GM18519 (cell line): Measurements from ENCODE around the gene AOPEP.

ENCODE experiments used
- ATAC-seq: cut with Tn5 transposase; IDR thresholded peaks from one replicate; pipeline ENCODE4 v1.9.1; 2021; ENCODE audit warnings: mild to moderate bottlenecking, moderate library complexity; ENCODE audit not compliant: unreplicated experiment, low FRiP score

AOPEP gene

DNA sequence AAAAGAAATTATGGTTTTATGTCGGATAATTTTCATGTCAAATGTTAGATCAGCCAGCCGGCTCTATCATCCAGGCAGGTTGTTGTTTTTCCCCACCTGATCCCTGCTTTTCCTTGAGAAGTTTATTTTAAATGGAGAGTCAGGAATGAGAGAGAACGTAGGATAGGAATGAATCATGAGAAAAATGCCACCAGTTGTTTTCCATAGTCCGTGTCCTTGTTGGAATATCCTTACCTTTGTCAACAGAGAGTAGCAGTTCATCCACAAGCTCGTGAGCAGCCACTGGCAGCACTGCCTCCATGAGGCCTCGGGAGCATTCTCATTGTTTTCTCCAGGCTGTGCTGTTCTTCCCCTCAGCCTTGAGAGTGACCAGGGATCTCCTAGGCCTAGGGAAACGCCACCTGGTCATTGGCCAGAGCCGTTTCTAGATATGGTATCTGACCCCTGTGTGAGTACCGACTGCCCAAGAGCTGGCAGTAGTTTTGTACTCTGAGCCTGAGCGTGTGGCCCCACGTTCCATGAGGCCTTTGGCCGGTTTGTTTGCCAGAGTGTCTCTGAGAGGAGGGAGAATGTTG, 297.7 kb downstream of the AOPEP start:
- no peak for ATAC-seq

DNA sequence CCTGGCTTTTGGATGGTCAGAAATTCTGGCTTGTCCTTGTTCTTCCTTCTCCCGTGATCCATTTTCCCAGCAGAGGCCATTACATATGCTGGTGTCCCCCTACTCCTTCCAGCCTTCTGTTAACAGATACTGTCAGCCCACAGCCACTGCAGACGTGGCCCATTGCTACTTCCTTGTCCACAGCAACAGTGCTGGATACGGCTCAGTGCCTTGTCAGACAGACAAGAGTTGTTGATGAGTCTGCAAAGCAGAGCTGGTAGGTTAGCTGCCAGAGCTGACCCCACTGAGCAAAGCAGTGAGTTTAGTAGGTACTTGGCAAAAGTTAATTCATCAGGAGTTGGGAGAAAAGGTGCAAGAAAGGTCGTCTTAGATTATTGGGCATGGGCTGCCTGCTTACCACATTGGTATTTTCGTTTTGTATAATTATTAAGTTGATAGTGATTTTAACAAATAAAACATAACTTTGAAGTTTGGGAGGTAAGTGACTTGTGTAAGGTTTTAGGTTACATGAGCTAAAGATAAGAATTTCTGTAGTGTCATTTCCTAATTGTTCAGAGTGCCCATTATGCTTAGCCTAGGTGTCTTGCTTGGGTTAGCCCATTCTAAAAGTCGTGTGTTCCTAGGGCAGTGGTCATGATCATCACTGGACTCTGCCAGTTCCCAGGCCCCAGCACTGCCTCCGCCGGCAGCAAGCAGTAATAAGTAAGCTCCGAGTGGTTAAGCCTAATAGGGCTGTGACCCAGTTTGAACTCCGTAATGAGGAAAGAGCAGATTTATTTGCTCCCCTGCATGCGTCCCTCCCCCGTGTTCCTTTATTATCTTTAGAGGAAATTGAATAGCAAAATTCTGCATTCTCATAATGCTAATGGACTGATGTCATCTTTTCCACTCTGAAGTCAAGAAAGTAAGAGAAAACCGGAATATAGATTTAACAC, 299.0 kb downstream of the AOPEP start:
- no peak for ATAC-seq

DNA sequence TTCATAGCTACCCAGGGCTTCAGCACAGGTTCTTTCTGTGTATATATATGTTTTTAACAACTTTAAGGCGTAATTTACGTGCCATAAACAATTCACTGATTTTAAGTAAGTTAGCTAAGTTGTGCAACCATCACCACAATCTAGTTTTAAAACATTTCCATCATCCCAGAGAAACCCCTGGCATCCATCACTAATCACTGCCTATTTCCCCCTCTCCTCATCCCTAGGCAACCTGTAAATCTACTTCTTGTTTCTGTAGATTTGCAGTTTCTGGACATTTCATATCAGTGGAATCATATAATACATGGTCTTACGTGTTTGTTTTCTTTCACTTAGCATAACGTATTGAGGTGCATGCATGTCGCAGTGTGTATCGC, 299.6 kb downstream of the AOPEP start:
- no peak for ATAC-seq

DNA sequence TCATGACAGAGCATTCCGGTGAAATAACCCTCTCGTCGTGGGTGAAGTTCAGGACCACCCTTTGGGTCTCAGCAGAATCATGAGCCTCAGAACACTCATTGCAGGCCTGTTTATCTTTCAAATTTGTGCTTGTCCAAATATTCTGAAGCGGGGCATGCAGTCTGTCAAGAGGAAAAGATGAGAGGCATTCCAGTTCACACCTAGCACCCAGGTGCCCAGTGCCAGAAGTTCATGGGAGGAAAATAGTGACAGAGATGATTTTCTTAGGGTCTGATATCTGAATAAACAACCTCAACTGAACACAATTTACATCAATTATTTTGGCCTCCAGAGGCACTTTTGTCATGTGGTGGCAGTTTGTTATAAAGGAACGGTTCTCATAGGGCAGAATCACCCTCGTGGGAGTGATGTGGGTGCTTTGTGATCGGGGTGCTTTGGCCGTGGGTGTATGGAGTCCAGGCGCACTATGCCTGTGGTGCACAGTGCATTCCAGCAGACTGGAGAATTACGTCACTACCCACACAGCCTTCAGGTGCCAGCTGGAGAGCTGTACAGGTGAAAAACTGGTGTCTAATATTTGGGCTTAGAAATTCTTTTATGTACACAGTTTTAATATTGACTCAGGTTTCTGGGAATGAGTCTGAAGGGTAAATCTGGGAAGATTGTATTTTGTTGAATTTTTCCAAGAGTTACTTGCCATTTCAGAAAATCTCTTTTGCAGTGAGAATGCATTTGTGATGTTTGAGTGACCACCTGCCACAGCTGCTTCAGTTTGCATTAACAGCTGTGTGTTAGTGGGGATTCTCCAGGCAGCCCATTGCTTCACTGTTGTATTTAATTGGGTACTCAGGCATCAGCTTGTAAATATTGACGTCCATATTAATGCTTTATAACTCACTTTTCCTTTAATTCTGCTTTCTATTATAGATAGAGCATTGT, 301.7 kb downstream of the AOPEP start:
- ATAC-seq = no peak

DNA sequence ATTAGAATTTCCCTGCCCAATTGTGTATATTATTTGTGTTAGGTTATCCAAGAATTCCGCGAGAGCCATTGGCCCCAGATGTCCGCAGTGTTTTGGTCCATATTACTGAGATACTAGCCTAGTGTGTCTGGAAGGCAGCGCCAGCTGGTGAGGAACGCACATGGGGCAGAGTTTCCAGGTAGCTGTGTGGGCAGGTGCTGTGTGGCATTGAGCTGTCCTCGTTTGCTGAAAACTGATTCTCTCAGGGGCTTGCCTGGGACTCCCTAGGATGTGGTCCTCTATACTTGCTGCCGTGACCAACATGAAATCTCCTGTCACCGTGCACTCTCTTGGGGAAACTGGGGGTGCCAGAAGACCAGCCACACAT, 302.3 kb downstream of the AOPEP start:
- ATAC-seq = no peak

DNA sequence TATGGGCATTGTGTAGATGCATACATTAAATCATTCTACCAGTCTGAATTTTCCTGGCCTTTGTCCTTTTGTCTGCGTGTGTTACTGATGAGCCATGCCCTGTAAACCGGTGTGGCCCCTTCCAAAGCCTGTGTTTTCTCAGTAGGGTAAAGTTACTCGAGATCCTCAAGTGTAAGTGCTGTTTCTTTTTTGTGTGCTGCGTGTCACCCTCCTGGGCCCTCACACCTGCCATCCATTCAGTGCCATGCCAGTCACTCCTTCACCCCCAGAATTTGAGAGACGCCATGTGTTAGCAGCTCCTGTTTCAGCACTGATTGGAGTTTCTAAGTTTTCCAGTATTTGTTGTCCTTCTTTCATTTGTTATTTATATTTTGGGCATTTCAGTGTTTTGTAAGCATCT, 302.8 kb downstream of the AOPEP start:
- no peak for ATAC-seq

DNA sequence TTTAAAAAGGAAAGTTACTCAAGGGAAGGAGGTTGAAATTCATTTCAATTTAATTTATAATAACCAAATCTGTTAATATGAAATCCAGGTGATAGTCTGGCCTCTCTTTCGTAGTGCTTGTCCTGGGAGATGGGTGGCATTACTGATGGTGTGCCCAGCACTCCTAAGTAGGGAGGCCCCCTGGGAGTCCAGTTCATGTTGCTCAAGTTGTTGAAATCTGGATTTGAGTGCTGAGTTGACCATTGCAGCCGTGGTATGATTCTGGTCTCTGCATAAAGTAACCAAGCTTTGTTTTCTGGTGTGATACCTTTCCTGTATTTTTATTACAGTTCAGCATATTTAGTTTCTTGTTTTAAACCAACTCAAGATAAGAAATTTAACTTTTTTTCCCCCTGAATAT, 303.2 kb downstream of the AOPEP start:
- ATAC-seq = no peak

DNA sequence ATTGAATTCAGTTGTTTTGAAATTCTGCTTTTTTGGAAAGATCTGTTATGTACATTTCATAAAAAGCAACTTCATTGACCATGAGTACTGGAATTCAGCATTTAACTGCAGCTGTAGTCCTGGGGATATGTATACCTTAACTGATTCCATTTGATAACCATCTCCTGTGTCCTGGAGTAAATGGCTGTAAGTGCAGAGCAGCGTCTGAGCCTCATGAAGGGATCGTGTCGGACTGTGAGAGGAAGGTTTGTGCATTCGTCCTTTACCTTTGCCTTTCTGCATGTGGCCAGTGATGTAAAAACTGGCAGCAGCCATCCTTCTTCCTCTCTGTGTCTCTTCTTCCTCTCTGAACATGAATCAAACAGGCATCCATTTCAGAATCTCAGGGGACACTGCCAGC, 303.8 kb downstream of the AOPEP start:
- no peak for ATAC-seq

DNA sequence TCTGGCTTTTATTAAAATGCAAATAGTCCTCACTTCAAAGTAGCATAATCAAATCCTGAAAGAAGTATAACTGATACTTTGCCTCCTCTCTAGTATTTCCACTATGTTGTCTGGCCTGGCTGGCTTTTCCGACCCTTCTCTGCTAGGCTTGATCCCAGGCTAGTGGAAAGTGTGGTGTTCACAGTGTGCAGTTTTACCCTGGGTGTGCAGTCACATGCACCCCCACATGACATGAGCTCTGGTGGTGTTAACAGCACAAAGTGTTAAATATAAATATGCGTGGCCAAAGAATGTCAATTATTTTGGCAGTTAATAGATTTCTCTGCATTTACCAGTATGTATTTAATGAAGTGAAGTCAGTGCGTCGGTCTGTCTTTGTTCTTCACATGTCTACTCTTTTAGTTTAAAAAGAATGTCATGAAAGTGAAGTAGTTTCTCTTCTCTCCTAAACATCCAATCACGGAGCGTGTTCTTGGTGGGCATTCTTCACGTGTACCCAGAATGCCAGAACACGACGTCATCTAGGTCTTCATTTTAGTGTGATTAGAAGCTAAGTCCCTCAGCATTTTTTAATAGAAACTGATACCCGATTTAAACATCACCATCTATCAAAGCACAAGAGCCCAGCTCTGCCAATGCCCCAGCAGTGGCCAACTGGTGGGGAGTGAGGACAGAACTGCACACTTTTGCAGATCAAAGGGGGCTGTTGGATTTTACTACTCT, 304.6 kb downstream of the AOPEP start:
- no peak for ATAC-seq

DNA sequence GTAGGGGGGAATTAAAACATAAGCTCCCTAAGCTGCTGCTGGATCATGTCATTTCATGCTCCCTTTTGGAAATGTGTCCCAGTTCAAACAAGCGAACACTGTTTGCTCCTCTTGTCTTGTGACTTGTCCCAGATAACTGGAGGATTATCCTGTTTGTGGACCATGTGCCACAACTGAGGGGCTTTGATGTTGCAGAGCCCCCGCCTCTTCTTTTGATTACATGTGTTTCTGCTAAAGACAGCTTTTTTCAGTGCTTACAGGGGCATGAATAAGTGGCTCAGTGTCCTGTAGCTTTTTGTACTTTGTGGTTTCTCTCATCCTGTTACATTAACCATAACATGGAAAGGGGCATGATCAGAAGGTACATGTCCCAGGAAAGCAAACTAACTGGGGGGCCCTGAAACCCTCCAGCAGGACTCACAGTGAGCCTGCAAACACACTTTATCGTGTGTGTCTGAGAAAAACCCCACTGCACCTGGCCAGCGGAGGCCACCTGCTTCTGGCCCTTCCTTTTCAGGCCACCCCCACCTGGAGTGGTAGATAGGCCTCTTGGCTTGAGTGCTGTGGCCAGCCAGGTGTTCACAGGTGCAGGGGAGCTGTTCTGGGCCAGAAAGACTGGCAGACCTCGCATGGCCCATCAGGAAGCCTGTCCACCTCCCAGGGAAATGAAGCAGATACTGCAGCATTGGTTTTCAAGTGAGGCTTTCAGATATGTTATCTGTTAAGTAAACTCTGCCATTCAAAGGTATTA, 305.4 kb downstream of the AOPEP start:
- ATAC-seq = no peak

DNA sequence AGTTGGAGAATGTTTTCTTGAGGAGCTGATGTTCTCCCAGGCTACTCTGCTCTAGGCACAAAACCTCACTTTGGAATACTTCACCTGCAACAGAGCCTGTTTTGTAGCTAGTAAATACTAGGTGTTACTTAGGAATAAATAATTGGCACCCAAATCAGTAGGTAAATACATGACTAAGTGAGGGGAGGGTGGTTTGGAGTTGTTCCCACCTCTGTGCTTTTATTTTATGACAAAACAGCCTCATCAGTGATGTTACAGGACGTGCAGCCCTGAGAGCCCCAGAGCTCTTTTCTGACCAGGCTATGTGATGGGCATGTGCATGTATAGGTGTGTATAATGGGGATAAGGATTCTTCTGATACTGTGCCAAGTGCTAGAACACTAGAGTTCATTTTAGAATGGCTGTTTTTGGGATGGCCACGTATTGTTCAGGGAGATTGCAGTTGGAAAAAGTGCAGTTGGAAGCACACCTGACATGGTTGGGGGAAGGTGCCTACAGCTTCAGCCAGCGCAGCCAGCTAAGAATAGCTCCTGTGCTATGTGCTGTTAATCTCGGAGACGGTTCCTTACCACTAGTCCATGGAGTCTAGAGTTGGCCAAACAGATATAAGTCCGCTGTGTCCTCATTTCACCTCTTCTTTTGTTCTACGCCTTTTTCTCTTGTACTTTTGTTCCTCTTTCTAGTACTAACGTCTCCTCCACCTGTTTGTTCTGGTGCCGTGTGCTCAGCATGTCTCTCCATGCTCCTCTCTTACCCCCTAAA, 306.3 kb downstream of the AOPEP start:
- ATAC-seq = no peak

DNA sequence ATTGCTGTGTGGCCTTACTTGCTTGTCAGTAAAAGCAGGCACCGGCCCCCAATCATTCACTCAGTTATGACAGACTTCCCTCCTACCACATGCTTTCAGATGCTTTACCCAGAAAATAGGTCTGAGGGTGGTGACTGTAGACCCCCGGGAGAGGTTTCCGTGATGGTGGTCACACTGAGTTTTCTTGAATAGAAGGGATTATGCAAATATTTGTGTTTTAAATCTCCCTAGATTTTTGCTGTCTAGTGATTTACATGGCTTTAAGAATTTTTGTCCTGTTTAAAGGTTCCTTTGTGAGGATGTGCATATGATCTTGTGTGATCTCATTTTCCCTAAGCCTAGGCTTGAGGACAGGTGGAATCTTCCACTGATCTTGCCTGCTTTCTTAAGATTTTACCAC, 309.3 kb downstream of the AOPEP start:
- no peak for ATAC-seq

DNA sequence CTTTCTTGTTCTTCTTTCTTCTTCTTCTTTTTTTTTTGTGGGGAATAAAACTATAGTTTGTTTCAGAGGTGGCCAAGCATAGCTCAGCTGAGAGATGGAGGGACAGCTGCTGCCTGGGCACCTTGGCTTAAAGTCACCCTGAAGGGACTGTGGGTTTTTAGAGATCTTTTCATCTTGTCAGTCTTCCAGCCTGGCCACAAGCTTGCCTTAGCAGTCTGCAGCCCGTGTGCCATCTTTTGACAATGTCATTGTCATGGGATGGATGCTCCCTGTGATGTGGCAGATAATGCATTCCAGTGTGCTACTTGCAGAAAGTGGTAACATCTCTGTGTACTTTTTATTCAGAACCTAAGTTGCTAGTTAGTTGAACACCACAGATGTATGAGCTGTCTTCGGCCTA, 310.2 kb downstream of the AOPEP start:
- ATAC-seq = no peak

DNA sequence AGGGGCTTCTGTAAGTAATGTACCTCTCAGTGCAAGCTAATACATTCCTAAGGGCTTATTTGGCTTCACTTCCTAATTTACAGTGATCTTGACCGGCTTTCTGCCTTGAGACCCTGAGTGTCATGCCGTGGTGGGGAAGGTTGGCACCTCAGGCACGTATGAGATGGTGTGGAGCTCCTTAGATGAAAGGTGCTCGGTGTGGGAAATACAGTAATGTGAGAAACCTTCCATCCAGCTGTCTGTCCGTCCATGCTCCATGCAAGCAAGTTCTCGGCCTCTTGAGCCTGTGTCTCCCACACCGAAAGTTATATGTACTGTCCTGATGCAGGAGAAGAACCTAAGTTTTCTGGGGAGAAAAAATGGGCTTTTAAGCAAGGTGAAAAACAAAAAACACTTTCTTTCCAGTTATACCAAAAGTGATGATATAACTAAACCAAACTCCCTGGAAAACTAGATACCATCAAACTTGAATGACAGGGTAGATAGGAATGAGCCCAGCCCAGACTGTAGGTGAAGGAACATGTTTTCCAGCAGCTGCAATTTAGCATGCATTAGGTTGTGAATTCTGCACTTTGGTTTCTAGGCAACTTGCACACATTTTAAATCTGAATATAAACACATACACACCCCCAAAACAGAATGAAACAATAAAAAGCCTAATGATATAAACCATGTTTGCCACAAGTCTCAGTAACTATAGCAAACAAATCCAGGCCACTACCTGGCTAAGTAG, 311.5 kb downstream of the AOPEP start:
- no peak for ATAC-seq

DNA sequence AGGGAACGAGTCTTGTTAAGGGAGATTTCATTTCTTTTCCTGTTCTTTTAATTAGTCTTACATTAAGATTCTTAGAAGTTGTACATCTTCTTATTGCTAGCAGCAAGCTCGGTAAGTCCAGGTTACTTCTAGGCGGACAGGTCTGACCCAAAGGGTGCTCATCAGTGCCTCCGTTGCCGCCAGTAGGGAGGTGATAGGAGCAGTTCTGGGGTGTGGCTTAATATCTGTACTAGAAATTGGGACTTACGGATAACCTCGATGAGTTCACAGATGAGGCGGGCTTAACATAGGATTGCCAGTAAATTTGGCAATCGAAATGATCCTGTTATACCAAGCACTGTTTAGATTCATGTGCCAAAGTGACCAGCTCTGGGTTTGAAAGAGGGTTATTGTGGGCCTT, 312.2 kb downstream of the AOPEP start:
- ATAC-seq = no peak

DNA sequence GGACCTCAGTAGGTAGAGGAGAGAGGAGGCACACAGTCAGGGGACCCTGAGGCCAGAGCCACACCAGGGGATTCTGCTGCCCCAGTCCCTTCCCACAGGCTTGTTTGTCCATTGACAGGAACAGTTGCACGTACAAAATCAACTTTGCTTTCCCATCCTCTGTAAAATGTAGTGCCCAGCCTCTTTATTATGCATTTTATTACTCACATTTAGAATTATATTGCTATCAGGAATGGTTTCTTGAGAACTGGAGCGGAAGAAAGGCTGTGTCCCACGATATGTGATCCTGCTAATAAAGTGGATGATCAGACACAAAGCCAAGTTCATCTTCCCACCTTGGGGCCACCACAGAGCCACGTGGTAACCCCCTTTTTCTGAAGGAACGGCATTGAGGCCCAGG, 313.6 kb downstream of the AOPEP start:
- no peak for ATAC-seq

DNA sequence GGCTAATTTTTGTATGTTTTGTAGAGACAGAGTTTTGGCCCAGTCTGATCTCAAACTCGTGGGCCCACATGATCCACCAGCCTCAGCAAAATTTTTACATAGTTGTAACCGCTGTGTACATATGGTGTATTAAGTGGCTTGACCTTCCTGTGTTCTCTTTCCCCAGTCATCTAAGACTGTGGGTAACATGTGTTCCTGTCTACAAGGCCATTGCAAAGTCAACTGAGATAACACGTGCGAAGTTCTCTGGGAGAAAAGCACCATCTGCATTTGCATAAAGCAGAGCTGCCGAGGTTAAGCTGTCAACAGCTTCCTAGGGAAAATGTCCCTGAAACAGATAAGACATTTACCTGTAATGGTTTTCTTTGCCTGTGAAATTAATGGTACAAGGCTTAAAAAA, 317.3 kb downstream of the AOPEP start:
- no peak for ATAC-seq

DNA sequence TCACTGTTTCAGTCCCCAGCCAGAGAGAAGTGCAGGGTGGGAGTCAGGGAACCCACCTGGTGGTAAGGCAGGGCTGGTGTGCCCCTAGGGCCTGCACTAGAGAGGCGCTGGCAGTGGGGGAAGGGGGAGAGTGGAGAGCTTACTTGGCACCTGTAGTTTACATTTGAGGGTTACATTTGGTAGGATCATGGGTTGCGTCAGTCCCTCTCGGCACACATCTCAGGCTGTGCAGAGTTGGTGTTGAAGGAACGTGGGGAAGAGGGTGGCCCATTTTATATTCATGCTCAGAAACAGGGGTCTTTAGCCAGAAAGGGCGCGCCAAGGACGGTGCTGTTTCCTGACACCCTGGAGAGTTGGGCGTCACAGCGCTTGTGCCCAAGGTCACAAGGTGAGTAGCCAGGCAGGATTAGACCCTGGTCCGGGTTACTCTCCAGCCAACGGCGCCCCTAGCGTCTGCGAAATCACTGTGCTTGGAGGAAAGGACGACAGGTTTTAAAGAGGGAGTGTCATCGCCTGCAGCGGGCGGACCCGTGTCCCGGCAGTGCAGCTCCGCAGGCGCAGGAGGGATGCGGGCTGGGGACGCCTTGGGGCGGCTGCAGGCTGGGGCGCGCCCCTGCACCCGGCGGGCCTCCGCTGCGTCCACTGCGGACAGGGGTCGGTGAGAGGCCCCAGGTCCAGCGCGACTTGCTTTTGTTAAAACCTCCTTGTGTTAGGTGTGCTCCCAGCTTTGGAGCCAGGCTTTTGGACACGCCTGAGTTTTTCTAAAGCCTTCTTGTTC, 318.4 kb downstream of the AOPEP start:
- no peak for ATAC-seq
